HepG2 (cell line): ENCODE data around the gene FAM210A. TPM values are rescaled to one million over a fixed set of nuclear protein-coding genes. Genes with fewer than 3 reads are reported as not detected.

Experiments
- ARID4A ChIP-seq: sonication (generic); formaldehyde crosslinking; IDR thresholded peaks from 2 replicates; pipeline ENCODE4 v1.5.0; 2020; ENCODE audit warnings: mild to moderate bottlenecking, missing genetic modification reagents, borderline replicate concordance
- GZF1 ChIP-seq: sonication (generic); formaldehyde crosslinking; IDR thresholded peaks from 2 replicates; pipeline ENCODE4 v1.5.1; 2020; ENCODE audit warnings: mild to moderate bottlenecking, missing genetic modification reagents
- JUNB ChIP-seq: sonication (generic); formaldehyde crosslinking; IDR thresholded peaks from 2 replicates; pipeline ENCODE4 v1.8.0; 2022; ENCODE audit warnings: missing genetic modification reagents, mild to moderate bottlenecking, borderline replicate concordance
- KDM3A ChIP-seq: IDR thresholded peaks from 2 replicates; pipeline ENCODE4 v1.6.1; 2018; ENCODE audit warnings: low read depth, missing compliant biosample characterization
- MTERF4 ChIP-seq: sonication (generic); formaldehyde crosslinking; IDR thresholded peaks from 2 replicates; pipeline ENCODE4 v1.8.0; 2023; ENCODE audit warnings: mild to moderate bottlenecking, missing genetic modification reagents
- MTF2 ChIP-seq: sonication (generic); formaldehyde crosslinking; IDR thresholded peaks from 2 replicates; pipeline ENCODE4 v1.5.0; 2020; ENCODE audit warnings: missing genetic modification reagents, borderline replicate concordance
- NFIB ChIP-seq: sonication (generic); formaldehyde crosslinking; IDR thresholded peaks from 2 replicates; pipeline ENCODE4 v1.9.0; 2021; ENCODE audit warnings: missing genetic modification reagents, mild to moderate bottlenecking, borderline replicate concordance
- RARG ChIP-seq: sonication (generic); formaldehyde crosslinking; IDR thresholded peaks from 2 replicates; pipeline ENCODE4 v1.4.0; 2020; ENCODE audit warnings: low read depth, mild to moderate bottlenecking, missing genetic modification reagents
- RNF219 ChIP-seq: sonication (generic); formaldehyde crosslinking; IDR thresholded peaks from 2 replicates; pipeline ENCODE4 v1.5.0; 2020; ENCODE audit warnings: mild to moderate bottlenecking, missing genetic modification reagents
- SOX5 ChIP-seq: IDR thresholded peaks from 2 replicates; pipeline ENCODE4 v1.6.1; 2016; ENCODE audit warnings: borderline replicate concordance
- ZFP37 ChIP-seq: sonication (generic); formaldehyde crosslinking; IDR thresholded peaks from 2 replicates; pipeline ENCODE4 v1.4.0; 2020; ENCODE audit warnings: missing genetic modification reagents, borderline replicate concordance
- ZFYVE20 ChIP-seq: sonication (generic); formaldehyde crosslinking; IDR thresholded peaks from 2 replicates; pipeline ENCODE4 v1.8.0; 2023; ENCODE audit warnings: low read depth, mild to moderate bottlenecking, moderate library complexity, missing genetic modification reagents, borderline replicate concordance
- ZMAT3 ChIP-seq: sonication (generic); formaldehyde crosslinking; conservative IDR thresholded peaks from 2 replicates; pipeline ENCODE4 v1.7.0; 2021; ENCODE audit warnings: missing genetic modification reagents
- ZMYM3 ChIP-seq: sonication (generic); formaldehyde crosslinking; IDR thresholded peaks from 2 replicates; pipeline ENCODE4 v1.5.1; 2020; ENCODE audit warnings: mild to moderate bottlenecking, missing genetic modification reagents
- ZNF121 ChIP-seq: sonication (generic); formaldehyde crosslinking; IDR thresholded peaks from 2 replicates; pipeline ENCODE4 v1.5.0; 2020; ENCODE audit warnings: mild to moderate bottlenecking, missing genetic modification reagents
- ZNF280B ChIP-seq: sonication (generic); formaldehyde crosslinking; IDR thresholded peaks from 2 replicates; pipeline ENCODE4 v1.5.0; 2020; ENCODE audit warnings: missing genetic modification reagents, mild to moderate bottlenecking, borderline replicate concordance
- ZNF556 ChIP-seq: sonication (generic); formaldehyde crosslinking; IDR thresholded peaks from 2 replicates; pipeline ENCODE4 v1.4.0; 2020; ENCODE audit warnings: mild to moderate bottlenecking, missing genetic modification reagents, borderline replicate concordance
- ZNF570 ChIP-seq: sonication (generic); formaldehyde crosslinking; IDR thresholded peaks from 2 replicates; pipeline ENCODE4 v1.4.0; 2020; ENCODE audit warnings: mild to moderate bottlenecking, missing genetic modification reagents, borderline replicate concordance
- ZNF746 ChIP-seq: sonication (generic); formaldehyde crosslinking; IDR thresholded peaks from 2 replicates; pipeline ENCODE4 v1.8.0; 2022; ENCODE audit warnings: mild to moderate bottlenecking, missing genetic modification reagents
- ZSCAN9 ChIP-seq: IDR thresholded peaks from 2 replicates; pipeline ENCODE4 v1.6.1; 2016; ENCODE audit warnings: borderline replicate concordance
- polyA plus RNA-seq, 8 experiments: library from polyadenylated mRNA; depleted of rRNA in 3 of 8; stranded (reverse) in 7 of 8; unstranded in 1 of 8; fragments of >200 nt; fragmentation: Illumina TruSeq in 4 of 8; extraction: Trizol in 4 of 8; gene quantifications; 2 replicates each; pipeline versions ENCODE4 v1.2.1 to v1.2.3, GENCODE V29; 2011 to 2016; ENCODE audit warnings: low read depth in 4 of 8, missing spikeins in 1 of 8, mixed read lengths in 1 of 8; ENCODE audit not compliant: insufficient read depth in 1 of 8
- total RNA-seq, 5 experiments: library from RNA; depleted of rRNA; stranded (reverse); fragments of >200 nt; fragmentation: Illumina TruSeq; extraction: Trizol; gene quantifications; 2 replicates each; pipeline ENCODE4 v1.2.3, GENCODE V29; 2016; ENCODE audit warnings: low read depth in 1 of 5

FAM210A gene
- total and polyA plus RNA-seq, 2 of the 13 experiments (the other 11 are each of a cell fraction or from before 2014, with no cell fraction given): 33.2 to 37.5 TPM

GRCh38 chr18:13726232-13726971 lies at the start of gene FAM210A, which contains the start of gene RNMT (continued):
- TF ChIP-seq ZFYVE20 (no peak), ZNF746 (CRISPR knock-in tag) (no peak; the same call in 1 of the 2 replicates), MTF2 (no peak; the same call in 1 of the 2 replicates), ZFP37 (CRISPR knock-in tag) (0 out of 2 replicates have a peak, but pooled peaks have one; percentile 47), MTERF4 (CRISPR knock-in tag) (peak; percentile 87; the same call in 1 of the 2 replicates), ZMYM3 (CRISPR knock-in tag) (no peak), SOX5 (CRISPR knock-in tag) (peak; percentile 63; the same call in 1 of the 2 replicates), ZNF280B (CRISPR knock-in tag) (peak; percentile 81; the same call in 1 of the 2 replicates), NFIB (no peak), ZNF121 (peak; percentile 61; the same call in 1 of the 2 replicates), RARG (CRISPR knock-in tag) (no peak), RNF219 (CRISPR knock-in tag) (no peak; the same call in 1 of the 2 replicates), GZF1 (CRISPR knock-in tag) (peak; percentile 13; the same call in 1 of the 2 replicates), ZMAT3 (CRISPR knock-in tag) (peak; percentile 83; the same call in 1 of the 2 replicates), ZNF570 (CRISPR knock-in tag) (peak; percentile 26; the same call in 1 of the 2 replicates), ZNF556 (CRISPR knock-in tag) (peak; percentile 97), JUNB (CRISPR knock-in tag) (no peak), ARID4A (peak; percentile 100), ZSCAN9 (CRISPR knock-in tag) (peak; percentile 68; the same call in 1 of the 2 replicates), KDM3A (CRISPR knock-in tag) (0 out of 2 replicates have a peak, but pooled peaks have one; percentile 72)
